ENCODE measurements around the gene ACOXL.

- TF ChIP-seq POLR2A (IDR thresholded peaks at IDR 0.05; ENCODE audit: low read length) (no peak), GATA1 (IDR thresholded peaks at IDR 0.05; ENCODE audit: low read depth, low read length) (no peak)
Observed at GRCh38 chr2:111031546-111032478, 299.4 kb downstream of the ACOXL start.

Data from erythroblast (primary cell).